Measurements from ENCODE around the gene EML1.

Gene EML1

DNA sequence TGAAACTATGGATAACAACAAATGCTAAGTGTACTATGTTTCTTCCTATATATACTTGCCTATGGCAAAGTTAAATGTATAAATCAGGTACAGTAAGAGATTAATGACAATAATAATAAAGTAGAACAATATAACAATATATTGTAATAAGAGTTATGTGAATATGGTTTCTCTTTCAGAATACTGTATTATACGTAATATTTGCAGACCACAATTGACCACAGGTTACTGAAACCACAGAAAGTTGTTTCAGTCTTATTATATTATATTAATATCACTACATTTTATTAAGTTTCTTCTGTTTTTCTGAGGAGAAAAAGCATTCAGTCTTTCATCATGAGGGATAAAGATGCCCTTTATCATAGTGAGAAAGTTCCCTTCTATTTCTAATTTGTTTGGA is 131.2 kb downstream of the EML1 start:
- ATAC-seq (replicated peaks) (no peak), DNase-seq (no peak)
- Mint-ChIP-seq H3K9me3 (peaks cover 0 to 4% of the 10 kb centered on the region in 2 donors), H3K4me1 (no peaks in the 10 kb centered on the region), H3K27me3 (peaks cover 26 to 38% of the 10 kb centered on the region in 2 donors), H3K4me3 (no peak overlapping the region), H3K36me3 (no peaks in the 10 kb centered on the region), H3K27ac (no peak overlapping the region)

DNA sequence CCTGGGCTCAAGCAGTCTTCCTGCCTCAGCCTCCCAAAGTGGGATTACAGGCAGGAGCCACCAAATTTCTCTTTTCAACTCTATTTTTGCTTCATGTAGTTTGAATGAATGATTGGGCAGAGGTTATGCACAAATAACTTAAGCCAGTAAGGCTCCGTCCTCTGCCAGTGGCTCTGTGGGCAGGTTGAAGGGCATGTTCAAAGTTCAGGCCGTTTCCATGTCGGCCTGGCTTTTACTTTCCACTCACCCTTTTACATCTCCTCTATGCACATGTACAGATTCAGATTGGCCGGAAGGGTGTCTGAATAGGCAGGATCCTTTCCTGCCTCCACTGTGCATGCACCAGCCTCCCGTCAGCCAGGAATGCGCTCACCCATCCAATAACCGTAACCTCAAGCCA is 132.3 kb downstream of the EML1 start:
- Mint-ChIP-seq H3K36me3 (no peaks in the 10 kb centered on the region), H3K4me1 (no peaks in the 10 kb centered on the region), H3K9me3 (peaks cover 0 to 4% of the 10 kb centered on the region in 2 donors), H3K4me3 (no peak overlapping the region), H3K27ac (no peak overlapping the region), H3K27me3 (peaks cover 26 to 44% of the 10 kb centered on the region in 2 donors)
- DNase-seq (no peak), ATAC-seq (replicated peaks) (no peak)

GRCh38 chr14:99928963-99929362 is 135.8 kb downstream of the EML1 start:
- H3K36me3 Mint-ChIP-seq: no peaks in the 10 kb centered on the region
- H3K4me3 Mint-ChIP-seq: no peak overlapping the region

DNA sequence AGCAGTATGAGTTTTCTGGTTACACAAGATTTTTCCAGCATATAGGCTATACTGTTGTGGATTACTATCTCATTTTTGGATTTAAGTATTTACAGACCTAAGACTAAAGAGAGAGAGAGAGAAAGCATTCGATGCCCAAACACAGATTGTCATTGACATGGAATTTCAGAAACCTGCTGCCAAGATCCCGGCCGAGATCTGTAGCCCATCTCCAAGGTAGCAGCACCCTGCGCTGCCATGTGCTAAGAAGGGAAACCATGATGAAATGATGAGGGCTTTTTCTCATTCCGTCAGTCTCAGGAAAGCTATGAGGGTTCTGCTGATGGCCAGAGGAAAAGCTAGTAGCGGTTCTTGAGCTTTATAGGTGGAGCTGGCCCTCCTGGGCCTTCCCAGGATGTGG is 136.4 kb downstream of the EML1 start:
- Mint-ChIP-seq H3K9me3 (peaks cover 0 to 4% of the 10 kb centered on the region in 2 donors), H3K4me1 (no peaks in the 10 kb centered on the region), H3K36me3 (no peaks in the 10 kb centered on the region), H3K4me3 (no peak overlapping the region), H3K27me3 (peaks cover 15 to 49% of the 10 kb centered on the region in 2 donors), H3K27ac (no peak overlapping the region)
- DNase-seq: no peak
- no peak for ATAC-seq (replicated peaks)

More at GRCh38 chr14:99928963-99929362, 135.8 kb downstream of the EML1 start:
- Mint-ChIP-seq H3K4me1 (no peaks in the 10 kb centered on the region), H3K9me3 (peaks cover 0 to 4% of the 10 kb centered on the region in 2 donors), H3K27ac (no peak overlapping the region), H3K27me3 (peaks cover 15 to 46% of the 10 kb centered on the region in 2 donors)
- no peak for DNase-seq
- no peak for ATAC-seq (replicated peaks)

DNA sequence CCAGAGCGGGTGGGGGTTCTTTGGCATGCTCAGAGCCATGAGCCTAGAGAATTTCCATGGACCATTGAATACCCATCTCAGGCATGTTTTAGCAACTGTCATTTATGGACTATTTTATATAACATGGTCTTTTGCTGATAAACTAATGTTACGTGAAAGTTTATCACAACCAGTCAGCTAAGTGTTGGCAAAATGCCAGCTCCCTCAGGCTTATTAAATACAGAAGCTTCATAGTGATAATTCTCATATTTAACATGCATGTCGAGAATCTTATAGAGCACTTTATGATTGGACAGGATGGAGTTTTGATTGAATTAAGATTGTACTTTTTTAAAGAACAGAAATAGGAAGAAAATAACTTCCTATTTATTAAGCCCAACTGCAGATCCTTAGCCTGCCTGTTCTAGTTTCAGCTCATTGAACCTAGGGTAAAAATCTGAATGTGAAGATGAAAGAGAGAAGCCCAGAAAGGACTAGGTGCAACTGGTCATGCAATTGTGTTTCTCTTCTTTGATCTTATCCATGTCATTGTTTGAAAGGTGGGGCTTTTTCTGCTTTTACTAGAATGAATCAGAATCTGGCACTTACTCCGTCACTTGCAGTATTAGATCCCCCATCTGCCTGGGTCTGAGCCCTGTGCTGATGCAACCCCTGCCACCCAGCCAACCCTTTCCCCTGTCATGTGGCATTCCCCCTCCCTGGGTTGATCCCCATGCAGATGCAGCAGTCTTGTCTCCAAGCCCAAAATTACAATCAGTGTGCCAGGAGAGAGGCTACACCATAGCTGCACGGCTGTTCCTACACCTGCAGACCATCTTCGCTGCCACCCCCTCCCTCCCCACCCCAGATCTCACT is 137.4 kb downstream of the EML1 start:
- DNase-seq (peak; percentile 59), ATAC-seq (replicated peaks) (peak; percentile 91 to 98)
- peaks cover 0 to 4% of the 10 kb centered on the region in 2 donors for H3K9me3 Mint-ChIP-seq
- peaks cover 12 to 48% of the 10 kb centered on the region in 2 donors for H3K27me3 Mint-ChIP-seq
- no peaks in the 10 kb centered on the region for H3K4me1 Mint-ChIP-seq
- H3K27ac Mint-ChIP-seq: no peak overlapping the region
- no peaks in the 10 kb centered on the region for H3K36me3 Mint-ChIP-seq
- no peak overlapping the region for H3K4me3 Mint-ChIP-seq

- Mint-ChIP-seq H3K27me3 (peaks cover 12 to 47% of the 10 kb centered on the region in 2 donors), H3K4me1 (peaks cover under 1 to 2% of the 10 kb centered on the region in 2 donors), H3K4me3 (no peak overlapping the region), H3K36me3 (no peaks in the 10 kb centered on the region), H3K27ac (no peak overlapping the region), H3K9me3 (peaks cover 0 to 4% of the 10 kb centered on the region in 2 donors)
- DNase-seq: no peak
- ATAC-seq (replicated peaks): no peak
Observed at GRCh38 chr14:99931308-99931707, 138.1 kb downstream of the EML1 start.

DNA sequence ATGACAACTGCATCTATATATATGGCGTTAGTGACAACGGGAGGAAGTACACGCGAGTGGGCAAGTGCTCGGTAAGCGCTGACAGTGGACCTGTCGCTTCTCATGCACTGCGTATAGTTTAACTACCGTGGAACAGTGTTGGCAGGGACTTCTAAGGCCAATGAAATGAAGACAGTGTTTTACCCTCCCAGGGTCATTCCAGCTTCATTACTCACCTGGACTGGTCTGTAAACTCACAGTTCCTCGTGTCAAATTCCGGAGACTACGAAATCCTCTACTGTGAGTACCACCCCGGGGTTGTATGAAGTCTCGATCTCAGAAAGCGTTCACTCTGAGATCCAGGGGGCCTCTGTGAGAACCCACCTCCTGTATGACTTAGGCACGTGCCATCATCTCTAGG is 142.8 kb downstream of the EML1 start:
- Mint-ChIP-seq H3K36me3 (no peaks in the 10 kb centered on the region), H3K4me1 (peaks cover 8 to 11% of the 10 kb centered on the region in 2 donors), H3K4me3 (no peak overlapping the region), H3K27ac (peak overlapping the region; percentile 51), H3K27me3 (peaks cover 30 to 59% of the 10 kb centered on the region in 2 donors), H3K9me3 (no peaks in the 10 kb centered on the region)
- ATAC-seq (replicated peaks) (no peak), DNase-seq (no peak)

DNA sequence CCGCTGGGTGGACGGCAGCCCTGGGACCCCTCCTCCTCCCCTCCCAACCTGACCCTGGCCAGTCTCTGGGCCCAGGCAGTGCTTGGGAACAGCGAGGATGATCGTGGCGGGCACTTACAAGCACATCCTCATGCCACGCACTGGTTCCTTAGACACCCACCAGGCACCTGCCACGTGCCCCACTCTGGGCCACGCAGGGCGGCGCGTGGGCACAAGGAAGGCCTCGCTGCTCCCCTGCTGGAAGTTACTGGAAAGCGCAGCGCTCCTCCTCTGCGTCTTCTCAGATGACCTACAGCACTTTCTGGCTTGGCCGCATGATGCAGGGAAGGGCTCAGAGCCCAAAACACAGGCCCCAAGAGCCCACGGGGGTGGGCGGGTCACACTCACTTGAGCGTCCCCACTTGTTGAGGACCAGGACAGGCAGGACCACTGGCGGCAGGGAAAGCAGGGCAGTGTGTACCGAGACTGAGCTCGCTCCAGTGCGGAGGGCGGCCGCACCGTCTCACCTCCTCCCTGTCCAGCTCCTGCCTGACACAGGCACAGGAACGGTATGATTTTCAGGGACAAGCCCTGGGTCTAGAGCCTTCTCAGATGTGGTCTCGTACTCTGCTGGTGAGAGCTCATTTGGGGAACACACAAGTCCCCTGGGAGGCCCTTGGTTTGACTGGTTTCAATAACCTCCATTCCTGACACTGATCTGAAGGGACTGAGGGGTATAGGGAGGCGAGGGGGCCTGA is 143.7 kb downstream of the EML1 start:
- ATAC-seq (replicated peaks) (peak; percentile 88 to 96), DNase-seq (peak; percentile 45)
- H3K4me3 Mint-ChIP-seq: no peak overlapping the region
- H3K36me3 Mint-ChIP-seq: no peaks in the 10 kb centered on the region
- peaks cover 8 to 11% of the 10 kb centered on the region in 2 donors for H3K4me1 Mint-ChIP-seq
- peaks cover 27 to 51% of the 10 kb centered on the region in 2 donors for H3K27me3 Mint-ChIP-seq
- H3K27ac Mint-ChIP-seq: peak overlapping the region; percentile 31
- no peaks in the 10 kb centered on the region for H3K9me3 Mint-ChIP-seq

DNA sequence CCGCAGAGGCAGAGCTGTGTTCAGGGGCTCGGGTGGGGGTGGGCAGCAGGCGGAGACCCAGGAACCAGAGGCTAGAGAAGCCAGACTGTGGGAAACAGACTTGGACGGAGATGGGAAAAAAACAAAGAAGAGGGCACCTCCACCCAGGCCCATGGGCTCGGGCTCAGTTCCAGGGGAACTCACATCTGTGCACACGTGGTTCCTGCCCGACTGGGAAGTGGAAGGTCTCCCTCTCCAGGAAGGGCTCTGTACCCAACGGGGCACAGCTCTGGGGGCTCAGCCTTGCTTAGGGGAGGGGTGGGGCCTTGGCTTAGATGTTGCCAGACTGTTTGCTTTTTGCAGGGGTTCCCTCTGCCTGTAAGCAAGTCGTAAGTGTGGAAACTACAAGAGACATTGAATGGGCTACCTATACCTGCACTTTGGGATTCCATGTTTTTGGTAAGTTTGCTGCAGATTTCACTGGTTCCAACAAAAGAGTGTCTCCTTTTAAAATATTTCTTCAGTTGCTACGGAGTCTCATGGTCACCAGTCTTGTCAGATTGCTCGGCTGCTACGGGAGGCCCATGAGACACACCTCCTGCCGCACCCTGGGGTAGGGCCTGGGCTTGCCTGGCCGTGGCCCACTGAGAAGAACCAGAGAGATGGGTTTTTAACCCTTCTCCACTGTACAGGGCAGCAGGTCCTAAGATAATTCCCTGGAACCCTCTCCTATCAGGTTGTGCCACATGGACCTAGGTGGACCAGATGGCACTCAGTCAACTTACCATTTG is 144.4 kb downstream of the EML1 start:
- H3K4me1 Mint-ChIP-seq: peaks cover 8 to 11% of the 10 kb centered on the region in 2 donors
- DNase-seq (no peak), ATAC-seq (replicated peaks) (peak; percentile 41 to 50)
- no peak overlapping the region for H3K4me3 Mint-ChIP-seq
- no peak overlapping the region for H3K27ac Mint-ChIP-seq
- H3K36me3 Mint-ChIP-seq: no peaks in the 10 kb centered on the region
- peaks cover 34 to 47% of the 10 kb centered on the region in 2 donors for H3K27me3 Mint-ChIP-seq
- no peaks in the 10 kb centered on the region for H3K9me3 Mint-ChIP-seq

GRCh38 chr14:99938376-99938775 is 145.2 kb downstream of the EML1 start:
- no peaks in the 10 kb centered on the region for H3K36me3 Mint-ChIP-seq
- no peak for DNase-seq

GRCh38 chr14:99938896-99939295 is 145.7 kb downstream of the EML1 start:
- peaks cover 8 to 11% of the 10 kb centered on the region in 2 donors for H3K4me1 Mint-ChIP-seq
- no peak for ATAC-seq (replicated peaks)
- no peak for DNase-seq
- H3K36me3 Mint-ChIP-seq: no peaks in the 10 kb centered on the region
- H3K9me3 Mint-ChIP-seq: no peaks in the 10 kb centered on the region
- no peak overlapping the region for H3K27ac Mint-ChIP-seq
- H3K4me3 Mint-ChIP-seq: no peak overlapping the region
- peaks cover 45 to 50% of the 10 kb centered on the region in 2 donors for H3K27me3 Mint-ChIP-seq

More at GRCh38 chr14:99938376-99938775, 145.2 kb downstream of the EML1 start:
- no peak overlapping the region for H3K27ac Mint-ChIP-seq
- peaks cover 40 to 48% of the 10 kb centered on the region in 2 donors for H3K27me3 Mint-ChIP-seq
- H3K4me1 Mint-ChIP-seq: peaks cover 8 to 11% of the 10 kb centered on the region in 2 donors
- no peaks in the 10 kb centered on the region for H3K9me3 Mint-ChIP-seq
- no peak overlapping the region for H3K4me3 Mint-ChIP-seq
- ATAC-seq (replicated peaks): no peak

DNA sequence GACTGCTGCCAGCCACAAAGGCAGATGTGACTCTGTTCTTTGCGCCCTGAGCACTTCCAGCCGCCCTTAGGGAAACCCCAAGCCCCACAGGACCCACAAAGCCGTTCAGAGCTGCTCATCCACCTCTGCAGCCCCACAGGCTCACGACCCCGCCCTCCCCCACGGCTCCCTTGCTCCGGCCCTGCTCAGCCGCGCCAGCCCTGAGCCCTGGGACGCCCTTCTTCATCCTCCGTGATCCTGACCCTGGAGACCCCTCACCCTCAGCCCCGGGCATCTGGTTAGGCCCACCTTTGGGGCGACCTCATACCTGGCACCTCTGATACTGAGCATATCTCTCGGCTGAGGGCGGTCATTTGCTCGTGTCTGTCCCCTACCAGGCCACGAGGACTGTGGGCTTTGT is 146.2 kb downstream of the EML1 start:
- DNase-seq: no peak
- Mint-ChIP-seq H3K27me3 (peaks cover 51 to 54% of the 10 kb centered on the region in 2 donors), H3K36me3 (no peaks in the 10 kb centered on the region), H3K9me3 (no peaks in the 10 kb centered on the region), H3K4me3 (no peak overlapping the region), H3K27ac (no peak overlapping the region), H3K4me1 (peaks cover 8 to 11% of the 10 kb centered on the region in 2 donors)
- ATAC-seq (replicated peaks): no peak

DNA sequence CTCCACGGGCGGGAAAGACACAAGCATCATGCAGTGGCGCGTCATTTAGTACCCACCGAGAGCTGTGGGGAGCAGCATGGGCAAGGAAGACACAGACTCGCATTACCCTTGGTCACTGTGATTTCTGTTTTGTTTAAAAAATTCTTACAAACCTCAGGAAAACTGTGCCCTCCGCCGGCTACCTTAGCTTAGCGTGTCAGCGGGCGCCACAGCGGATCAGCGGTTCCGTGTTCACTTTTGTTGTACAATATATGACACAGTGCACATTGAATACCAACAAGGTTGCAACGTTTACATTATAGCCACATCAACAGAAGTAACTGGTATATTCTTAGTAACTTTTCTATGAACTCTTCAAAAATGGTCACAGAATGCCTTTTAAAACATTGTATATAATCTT is 146.9 kb downstream of the EML1 start:
- Mint-ChIP-seq H3K4me3 (no peak overlapping the region), H3K9me3 (no peaks in the 10 kb centered on the region), H3K36me3 (no peaks in the 10 kb centered on the region), H3K4me1 (peaks cover 8 to 11% of the 10 kb centered on the region in 2 donors), H3K27me3 (peaks cover 50 to 52% of the 10 kb centered on the region in 2 donors), H3K27ac (no peak overlapping the region)
- no peak for DNase-seq
- no peak for ATAC-seq (replicated peaks)

DNA sequence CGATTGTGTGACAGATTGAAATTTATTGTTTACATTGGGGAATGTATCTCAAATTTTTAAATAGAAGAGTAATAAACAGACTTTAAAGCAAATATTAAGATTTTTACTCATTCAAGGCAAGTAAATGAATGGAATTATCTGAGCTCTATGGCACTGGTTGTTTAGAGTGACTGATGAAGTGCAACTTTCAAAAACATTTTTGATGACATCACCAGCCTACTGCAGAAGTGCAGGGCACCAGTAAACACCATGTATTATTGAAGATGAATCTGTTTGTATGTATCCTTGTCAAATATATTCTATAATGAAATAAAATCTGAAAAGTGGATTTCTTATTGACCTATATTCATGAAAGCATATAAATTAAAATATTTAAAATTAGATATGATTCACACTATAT is 148.0 kb downstream of the EML1 start:
- H3K4me3 Mint-ChIP-seq: no peak overlapping the region
- H3K9me3 Mint-ChIP-seq: no peaks in the 10 kb centered on the region
- no peak overlapping the region for H3K27ac Mint-ChIP-seq
- peaks cover 53% of the 10 kb centered on the region in 2 donors for H3K27me3 Mint-ChIP-seq
- no peak for ATAC-seq (replicated peaks)
- no peak for DNase-seq
- H3K4me1 Mint-ChIP-seq: peaks cover 8 to 11% of the 10 kb centered on the region in 2 donors
- H3K36me3 Mint-ChIP-seq: no peaks in the 10 kb centered on the region

Measured in stimulated activated naive B cell treated with anti-CD40 and anti-IgM and Interleukin-4, amounts not matched to agents 10 μg/mL and 1 μg/mL and 100 μg/mL, for 72 hours (primary cell).